GM21390 (cell line): Measurements from ENCODE around the gene GLUD2.
"Not testable (repeated sequence)": the region's sequence is repeated elsewhere in the genome, so short reads cannot be mapped to it uniquely, and the experiment has no call there.

Experiments used
- ATAC-seq: cut with Tn5 transposase; IDR thresholded peaks from one replicate; pipeline ENCODE4 v1.9.1; 2021; ENCODE audit not compliant: unreplicated experiment

GLUD2 gene

DNA sequence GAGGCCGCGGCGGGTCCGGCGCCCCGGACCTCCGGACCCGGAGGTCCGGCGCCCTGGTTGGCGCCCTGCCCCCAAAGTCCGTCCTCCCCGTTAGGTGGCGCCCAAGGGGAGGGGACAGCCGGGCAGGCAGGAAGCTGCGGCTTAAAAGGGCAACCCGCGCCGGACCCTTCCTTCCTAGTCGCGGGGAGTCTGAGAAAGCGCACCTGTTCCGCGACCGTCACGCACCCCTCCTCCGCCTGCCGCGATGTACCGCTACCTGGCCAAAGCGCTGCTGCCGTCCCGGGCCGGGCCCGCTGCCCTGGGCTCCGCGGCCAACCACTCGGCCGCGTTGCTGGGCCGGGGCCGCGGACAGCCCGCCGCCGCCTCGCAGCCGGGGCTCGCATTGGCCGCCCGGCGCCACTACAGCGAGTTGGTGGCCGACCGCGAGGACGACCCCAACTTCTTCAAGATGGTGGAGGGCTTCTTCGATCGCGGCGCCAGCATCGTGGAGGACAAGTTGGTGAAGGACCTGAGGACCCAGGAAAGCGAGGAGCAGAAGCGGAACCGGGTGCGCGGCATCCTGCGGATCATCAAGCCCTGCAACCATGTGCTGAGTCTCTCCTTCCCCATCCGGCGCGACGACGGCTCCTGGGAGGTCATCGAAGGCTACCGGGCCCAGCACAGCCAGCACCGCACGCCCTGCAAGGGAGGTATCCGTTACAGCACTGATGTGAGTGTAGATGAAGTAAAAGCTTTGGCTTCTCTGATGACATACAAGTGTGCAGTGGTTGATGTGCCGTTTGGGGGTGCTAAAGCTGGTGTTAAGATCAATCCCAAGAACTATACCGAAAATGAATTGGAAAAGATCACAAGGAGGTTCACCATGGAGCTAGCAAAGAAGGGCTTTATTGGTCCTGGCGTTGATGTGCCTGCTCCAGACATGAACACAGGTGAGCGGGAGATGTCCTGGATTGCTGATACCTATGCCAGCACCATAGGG is at the start of gene GLUD2:
TSS of gene GLUD2 (plus strand) at position 170 of the 979 bp plus-strand sequence. CDS start at position 245, 75 bp downstream.
- ATAC-seq: not testable (repeated sequence)

DNA sequence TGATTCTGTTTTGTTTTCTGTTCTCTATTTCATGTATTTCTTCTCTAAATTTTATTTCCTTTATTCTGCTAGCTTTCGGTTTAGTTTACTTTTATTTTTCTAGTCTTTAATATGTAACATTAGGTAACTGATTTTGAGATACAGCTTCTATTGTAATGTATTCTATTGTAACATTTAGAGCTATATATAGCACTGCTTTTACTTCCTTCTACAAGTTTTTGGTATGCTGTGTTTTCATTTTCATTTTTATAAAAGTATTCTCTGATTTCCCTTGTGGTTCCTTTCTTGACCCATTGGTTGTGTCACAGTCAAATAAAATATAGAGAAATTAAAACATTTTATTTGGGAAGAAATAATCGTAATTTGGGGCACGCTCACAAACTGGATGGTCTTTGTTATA is 48.0 kb upstream of the GLUD2 start:
- ATAC-seq: peak; percentile 81

DNA sequence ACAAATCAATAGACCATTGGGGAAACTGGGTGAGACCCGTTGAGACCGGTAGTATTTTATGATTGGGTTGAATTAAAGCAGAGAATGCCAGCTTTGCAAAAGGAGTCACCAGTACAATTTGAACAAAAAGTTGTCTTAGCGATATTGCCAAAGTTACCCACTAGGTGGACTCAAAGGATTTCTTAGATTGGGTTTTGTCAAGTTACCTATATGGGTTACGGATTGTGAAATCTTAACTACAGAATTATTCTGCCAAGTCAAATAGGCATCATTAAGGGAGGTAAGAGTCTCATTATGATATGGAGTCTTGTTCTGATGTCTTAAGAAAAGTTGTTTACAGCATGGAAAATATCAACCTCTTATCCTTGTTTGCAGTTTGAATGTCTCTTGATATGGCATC is 46.8 kb upstream of the GLUD2 start:
- no peak for ATAC-seq

DNA sequence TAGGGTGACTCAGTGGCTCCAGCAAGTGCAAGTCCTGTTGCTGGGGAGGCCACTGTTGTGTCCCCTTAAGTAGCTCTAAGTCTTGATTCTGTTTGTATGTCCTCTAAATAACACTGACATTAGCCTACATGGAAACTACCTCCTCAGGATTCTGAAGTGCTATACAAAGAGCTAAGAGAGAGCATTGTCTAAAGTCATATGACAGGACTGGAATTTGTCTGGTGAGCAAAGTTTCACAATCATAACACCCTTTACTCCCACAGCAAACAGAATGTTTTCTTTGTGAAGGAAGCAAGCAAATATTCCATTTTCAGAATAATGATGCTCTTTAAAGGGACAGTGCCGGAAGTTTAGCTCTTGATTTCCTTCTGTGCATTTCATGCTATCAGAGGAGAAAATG is 38.5 kb upstream of the GLUD2 start:
- ATAC-seq: no peak

DNA sequence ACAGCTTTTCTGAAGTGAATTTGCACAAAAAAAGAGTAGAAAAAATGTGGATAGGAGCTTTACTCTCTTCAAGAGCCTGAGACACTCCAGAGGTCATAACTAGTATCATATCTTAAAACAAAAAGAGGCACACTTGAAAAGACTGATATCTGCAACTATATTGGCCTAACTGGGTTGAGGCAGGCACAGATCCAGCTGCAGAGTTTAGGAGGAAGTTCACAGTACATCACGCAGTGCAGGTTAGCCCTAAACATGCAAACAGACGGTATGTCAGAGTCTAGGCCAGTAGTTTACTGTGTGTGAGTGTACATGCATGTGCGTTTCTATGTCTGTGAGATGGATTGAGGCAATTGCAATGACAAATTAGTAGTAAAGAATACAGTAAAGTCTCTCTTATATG is 37.6 kb upstream of the GLUD2 start:
- no peak for ATAC-seq

DNA sequence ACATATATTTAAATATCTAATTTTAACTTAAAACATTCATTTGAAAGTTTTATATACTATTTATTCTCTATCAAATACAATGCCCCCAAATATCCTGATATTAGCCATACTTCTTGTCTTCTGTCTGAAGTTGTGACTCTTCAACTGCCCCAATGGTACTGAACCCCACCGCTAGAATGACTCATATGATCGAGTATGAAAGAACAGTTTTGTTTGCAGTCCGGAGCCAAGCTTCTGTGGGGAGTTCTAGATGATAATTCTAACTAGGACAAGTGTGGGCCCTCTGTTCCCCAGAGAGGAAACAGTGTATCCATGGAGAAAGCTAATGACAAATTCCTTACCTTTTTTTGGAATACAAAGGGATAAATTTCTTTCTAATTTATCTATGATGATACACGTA is 37.2 kb upstream of the GLUD2 start:
- no peak for ATAC-seq

DNA sequence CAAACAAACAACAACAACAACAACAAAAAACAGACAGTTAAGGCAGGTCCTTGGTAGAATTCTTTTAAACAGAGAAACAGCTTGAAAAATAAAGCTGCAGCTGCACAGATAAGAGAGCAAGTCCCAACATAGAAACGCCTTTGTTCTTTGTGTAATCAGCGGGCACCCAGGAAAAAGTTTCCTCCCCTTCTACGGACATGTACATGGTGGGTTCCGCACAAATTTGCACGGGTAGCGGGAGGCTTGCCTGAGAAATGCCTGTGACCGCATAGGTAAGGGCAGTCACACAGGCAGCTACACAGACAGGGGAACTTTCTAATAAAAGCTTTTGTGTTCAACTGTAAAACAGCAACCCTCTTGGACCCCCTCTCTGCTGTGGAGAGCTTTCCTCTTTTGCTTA is 36.2 kb upstream of the GLUD2 start:
- no peak for ATAC-seq

DNA sequence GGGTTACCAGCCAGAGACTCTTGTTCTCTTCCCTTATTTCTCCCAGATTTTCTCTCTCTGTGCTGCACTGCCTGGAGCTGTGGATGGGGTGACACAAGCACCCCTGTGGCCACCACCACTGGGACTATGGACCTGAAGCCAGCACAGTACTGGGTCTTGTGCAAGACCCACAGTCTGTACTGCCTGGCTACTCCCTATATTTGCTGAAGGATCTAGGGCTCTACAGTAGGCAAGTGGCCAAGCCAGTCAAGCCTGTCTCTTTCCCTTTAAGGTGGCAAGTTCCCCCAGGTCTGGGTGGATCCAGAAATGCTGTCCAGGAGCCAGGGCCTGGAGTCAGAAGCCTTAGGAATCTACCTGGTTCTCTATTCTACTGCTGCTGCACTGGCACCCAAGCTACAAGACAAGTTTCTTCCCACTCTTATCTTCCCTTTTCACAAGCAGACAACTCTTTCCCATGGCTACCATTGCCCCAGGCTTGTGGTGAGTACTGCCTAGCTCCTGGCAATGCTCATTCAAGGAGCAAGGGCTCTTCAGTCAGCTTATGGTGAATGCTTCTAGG is 33.4 kb upstream of the GLUD2 start:
- no peak for ATAC-seq

DNA sequence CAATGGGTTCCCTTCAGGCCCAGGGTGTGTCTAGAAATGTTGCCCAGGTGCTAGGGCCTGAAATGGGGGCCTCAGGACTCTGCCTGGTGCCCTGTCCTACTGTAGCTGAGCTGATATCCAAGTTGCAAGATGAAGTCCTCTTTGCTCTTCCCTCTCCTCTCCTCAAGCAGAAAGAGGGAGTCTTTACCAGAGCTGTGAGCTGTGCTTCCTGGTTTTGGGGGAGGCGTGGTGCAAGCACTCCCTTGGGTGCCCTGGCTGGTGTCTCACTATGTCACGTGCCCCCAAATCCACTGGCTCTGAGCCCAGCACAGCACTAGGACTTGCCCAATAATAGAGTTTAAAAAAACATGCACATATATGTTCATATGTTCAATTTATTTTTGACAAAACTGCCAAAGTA is 32.6 kb upstream of the GLUD2 start:
- ATAC-seq: no peak

DNA sequence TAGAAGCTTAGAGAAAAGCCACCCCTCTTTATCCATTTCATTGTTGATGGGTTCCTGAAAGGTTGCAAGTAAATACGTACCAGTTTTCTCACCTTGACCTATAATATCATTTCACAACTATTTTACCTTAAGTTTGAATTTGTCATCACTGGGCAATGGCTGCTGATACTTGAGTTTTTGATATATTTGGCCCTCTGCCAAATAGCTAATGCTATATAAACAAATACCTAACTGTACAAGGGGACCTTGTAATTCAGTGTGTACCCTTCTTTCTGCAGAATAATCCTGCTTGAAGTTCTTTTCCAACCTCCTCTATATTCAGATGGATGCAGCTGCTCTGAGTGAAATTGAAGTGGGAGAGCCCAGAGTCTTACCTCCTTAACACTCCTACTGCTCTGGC is 19.0 kb upstream of the GLUD2 start:
- ATAC-seq: no peak

DNA sequence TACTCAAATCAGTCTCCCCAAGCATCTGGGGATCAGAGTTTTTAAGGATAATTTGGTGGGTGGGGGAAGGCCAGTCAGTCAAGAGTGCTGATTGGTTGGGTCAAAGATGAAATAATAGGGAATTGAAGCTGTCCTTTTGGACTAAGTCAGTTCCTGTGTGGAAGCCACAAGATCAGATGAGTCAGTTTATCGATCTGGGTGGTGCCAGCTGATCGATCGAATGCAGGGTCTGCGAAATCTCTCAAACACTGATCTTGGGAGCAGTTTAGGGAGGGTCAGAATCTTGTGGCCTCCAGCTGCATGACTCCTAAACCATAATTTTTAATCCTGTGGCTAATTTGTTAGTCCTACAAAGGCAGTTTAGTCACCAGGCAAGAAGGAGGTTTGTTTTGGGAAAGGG is 17.3 kb upstream of the GLUD2 start:
- ATAC-seq: no peak

DNA sequence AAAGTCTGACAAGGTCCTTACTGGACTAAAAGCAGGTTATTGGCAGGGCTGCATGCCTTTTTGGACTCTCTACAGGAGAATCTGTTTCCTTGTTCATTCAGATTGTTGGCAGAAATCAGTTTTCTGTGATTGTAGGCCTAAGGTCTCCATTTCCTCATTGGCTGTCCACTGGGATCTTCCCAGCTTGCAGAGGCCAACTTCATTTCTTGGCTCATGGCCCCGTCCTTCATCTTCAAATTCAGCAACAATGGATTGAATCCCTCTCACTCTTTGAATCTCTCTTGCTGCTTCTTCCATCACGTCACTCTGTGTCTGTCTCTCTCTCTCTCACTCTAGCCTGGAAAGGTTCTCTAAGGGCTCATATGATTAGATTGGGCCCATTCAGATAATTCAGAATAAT is 14.9 kb upstream of the GLUD2 start:
- ATAC-seq: no peak

DNA sequence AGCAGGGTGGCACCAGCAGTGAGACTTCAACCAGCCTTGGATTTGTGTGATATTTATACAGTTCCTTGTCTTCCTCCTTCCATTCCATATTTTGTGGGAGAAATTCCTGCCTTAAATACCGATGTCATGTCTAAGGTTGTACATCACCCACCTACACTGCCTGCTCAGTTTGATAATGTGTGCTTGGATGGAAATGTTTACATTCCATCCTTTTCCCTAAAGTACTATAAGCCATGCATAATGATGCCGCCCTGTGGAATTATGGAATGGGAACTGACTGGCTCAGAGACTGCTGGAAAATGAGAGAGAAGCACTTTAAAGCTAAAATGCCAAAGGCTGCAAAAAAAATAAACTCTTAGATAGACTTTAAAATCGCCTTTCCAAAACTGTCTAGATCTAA is 11.3 kb upstream of the GLUD2 start:
- no peak for ATAC-seq

DNA sequence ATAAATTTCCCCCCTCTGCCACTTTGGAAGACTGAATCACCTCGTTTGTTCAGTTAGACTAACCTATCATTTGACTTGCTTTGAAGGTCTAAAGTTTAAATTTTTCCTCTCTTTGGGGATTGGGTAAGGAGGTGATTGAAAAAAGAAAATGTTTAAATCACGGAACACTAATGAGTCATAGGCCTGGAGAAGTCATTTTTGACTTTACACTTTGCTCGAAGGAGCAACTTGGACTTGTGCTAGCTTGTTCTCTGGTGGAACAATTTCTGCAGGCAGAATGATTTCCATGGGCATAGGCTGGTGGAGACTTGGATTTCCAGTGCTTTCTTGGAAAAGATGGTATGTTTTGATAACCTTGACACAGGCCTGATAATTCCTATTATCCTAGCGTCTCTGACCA is 10.5 kb upstream of the GLUD2 start:
- no peak for ATAC-seq

DNA sequence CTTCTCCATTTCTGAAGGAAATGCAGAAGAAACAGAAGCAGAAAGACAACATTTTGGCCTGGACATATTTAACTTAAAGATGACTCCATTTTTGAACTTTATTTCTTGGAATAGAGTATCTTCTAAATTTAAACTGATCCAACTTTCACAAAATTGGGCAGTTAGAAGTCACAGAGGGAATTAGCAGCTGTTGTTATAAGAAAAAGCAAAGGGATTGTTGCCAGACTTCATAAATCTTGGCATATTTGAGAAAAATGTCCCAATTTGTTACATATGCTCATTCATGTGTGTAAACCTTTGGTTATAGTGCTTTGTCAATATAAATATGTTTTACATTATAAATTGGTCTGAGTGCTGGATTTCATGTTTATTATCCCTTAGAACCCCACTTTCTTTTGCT is 3.4 kb downstream of the GLUD2 start:
- no peak for ATAC-seq

DNA sequence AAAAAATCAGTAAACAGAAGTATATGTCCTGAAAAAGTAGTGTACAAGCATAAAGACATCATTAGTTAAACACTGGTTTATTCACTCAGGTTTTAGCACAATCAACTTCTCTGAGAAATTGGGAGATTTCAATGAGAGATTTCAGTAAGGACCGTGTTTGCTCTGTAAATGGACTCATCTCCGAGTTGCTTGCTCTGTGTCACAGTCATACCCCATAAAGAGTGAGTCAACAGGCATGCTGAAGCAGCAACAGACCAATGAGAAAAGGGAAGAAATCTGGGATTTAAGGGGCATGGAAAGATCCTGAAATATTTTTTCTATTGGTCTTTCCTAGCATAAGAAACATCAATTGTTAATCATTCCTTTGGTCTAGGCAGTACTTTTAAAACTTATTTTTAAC is 4.7 kb downstream of the GLUD2 start:
- no peak for ATAC-seq

DNA sequence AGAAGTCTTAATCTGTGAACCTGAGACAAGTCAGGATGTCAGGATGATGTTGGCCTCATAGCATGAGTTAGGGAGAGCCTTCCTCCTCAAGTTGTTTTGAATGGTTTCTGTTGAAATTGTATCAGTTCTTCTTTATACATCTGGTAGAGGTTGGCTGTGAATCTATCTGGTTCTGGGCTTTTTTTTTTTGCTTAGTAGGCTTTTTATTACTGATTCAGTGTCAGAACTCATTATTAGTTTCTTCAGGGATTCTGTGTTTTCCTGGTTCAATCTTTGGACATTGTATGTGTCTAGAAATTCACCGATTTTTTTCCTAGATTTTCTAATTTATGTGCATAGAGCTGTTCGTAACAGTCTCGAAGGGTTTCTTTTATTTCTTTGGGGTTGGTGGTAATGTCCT is 14.9 kb downstream of the GLUD2 start:
- no peak for ATAC-seq

DNA sequence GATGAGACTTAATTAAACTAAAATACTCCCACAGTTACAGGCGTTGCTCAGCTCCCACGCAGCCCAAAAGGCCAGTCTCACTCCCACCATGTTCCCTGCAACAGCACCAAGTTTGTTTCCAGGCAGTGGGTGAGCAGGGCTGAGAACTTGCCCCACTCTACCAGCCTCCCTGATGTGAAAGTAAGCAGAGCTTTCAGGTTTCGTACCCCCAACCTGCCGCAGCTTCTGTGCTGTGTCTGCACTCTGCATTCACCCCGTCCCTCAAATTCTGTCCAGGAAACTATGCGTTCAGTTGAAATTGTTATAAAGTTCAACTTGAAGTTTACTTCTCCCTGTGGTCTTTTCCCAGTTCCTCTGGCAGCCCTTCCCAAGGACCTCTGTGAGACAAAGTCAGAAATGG is 17.2 kb downstream of the GLUD2 start:
- no peak for ATAC-seq

DNA sequence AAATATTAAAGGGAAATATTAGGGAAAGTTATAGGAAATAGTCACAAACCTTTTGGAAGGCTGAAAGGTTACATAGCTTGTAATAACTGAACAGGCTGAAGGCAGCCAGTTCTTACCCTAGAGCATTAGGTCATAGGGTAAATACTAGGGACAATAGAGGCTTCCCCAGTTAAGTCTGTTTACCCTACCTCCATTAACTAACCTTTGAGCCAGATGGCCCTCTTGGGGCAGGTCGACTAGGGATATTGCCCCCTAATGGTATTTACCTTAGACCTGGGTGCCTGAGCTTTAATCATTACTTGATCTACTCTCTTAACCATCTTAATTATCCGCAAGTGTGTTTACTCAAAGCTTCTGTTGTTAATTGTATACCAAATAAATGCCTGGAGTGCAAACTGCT is 36.8 kb downstream of the GLUD2 start:
- not testable (repeated sequence) for ATAC-seq

DNA sequence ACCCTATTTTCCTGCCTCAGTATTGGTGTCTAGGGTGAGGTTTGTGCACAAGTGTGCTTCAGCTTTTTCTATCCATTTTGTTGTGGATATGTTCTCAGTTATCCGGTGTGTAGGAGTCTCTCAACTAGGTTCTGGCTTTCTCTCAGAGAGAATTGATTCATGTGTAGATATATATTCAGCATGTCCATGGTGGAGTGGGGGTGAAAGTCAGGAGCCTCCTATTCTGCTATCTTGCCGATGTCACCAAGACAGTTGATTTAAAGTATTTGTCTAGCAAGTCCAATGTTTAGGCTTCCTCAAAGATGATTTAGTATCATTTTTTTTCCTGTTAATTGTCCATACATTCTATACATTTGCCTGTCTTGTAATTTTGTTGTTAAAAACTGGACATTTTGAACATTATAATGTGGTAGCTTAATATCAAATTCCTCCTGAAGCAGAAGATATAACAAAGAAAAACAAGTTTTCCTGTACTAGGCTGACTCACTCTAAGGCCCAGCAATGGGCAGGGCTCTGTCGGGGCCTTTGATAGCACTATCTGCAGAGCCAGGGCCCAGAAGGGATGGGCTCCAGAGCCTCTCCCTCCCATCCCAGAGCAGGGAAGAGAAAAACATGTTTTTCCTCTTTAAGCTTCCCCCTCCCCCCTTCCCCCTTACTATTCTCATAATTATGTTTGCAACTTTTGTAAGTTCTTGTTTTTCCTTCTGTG is 37.6 kb downstream of the GLUD2 start:
- no peak for ATAC-seq

DNA sequence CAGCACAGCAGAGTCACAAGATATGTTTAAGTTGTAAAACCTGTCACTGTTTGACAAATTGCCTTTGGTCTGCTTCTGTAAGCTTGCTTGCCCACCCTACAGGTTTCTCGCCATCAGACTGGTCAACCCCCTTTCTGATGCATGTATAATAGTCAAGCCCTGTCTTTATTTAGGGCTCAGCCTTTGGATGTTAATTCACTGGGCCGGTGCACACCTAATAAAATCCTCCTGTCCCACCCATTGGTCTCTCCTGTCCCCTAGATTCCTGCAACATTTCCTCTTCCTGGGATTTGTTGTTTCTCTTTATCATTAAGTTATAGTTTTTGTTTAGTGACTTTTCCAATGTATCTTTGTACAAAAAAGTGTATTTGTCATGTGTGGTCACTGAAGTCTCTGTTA is 38.2 kb downstream of the GLUD2 start:
- no peak for ATAC-seq

DNA sequence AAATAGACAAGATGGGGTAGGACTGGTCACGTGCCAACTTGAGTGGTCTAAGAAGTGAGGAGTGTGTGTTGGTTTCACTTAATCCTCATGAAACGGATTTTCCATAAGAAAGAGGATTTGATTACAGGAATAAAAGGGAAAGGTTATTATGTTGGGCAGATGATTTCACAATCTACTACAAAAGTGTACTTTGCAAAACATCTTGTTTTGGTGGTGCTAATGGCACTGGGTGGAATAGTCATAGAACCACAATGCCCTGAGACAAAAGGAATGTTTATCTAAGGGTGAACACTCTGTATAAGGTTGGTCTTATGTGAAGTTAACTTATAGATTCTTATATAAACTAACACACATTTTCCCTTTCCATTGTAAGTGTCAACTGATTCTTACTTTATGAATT is 45.6 kb downstream of the GLUD2 start:
- no peak for ATAC-seq
